Right ventricle myocardium inferior (tissue), 1 donor: ENCODE data around the gene ZGLP1. TPM values are rescaled to one million over a fixed set of nuclear protein-coding genes. Genes with fewer than 3 reads are reported as not detected.

ENCODE experiments used
- ATAC-seq: fragments of 200-7000 bp; cut with Tn5 transposase; one replicate; pipeline ENCODE4 v1.9.1; 2020; ENCODE audit warnings: mild to moderate bottlenecking, moderate library complexity
- DNase-seq: peaks from one replicate; pipeline ENCODE4 v3.0.0; 2021; ENCODE audit errors: missing footprints
- intact Hi-C: fragments of 100-400 bp; cut with DNase I; formaldehyde crosslinking; loops from one replicate; pipeline ENCODE4 v1.11.0; 2022
- total RNA-seq: library from RNA; stranded (reverse); fragmentation: NEBNext Ultra II Directional; extraction: Animal tissue kit (Norgen Biotek cat#: 25700); gene quantifications from one replicate; pipeline ENCODE4 v1.2.1, GENCODE V29; 2021
- donor health status: DM: no; HTN: yes; CAD: no; lungs with severe emphysema.

Gene ZGLP1
- total RNA-seq, 1 donor from 2014 or later, result 0.65 TPM

- peak; percentile 47 for ATAC-seq
- intact Hi-C loops, result no loop called here
- DNase-seq, result peak; percentile 74
Observed at GRCh38 chr19:10305139-10305806, 4.3 kb downstream of the ZGLP1 start.

GRCh38 chr19:10299545-10300458 lies 9.8 kb downstream of the ZGLP1 start:
- intact Hi-C loops, result no loop called here

GRCh38 chr19:10295847-10296591 lies 13.6 kb downstream of the ZGLP1 start:
- DNase-seq (peak; percentile 45), ATAC-seq (no peak)
- intact Hi-C loops, result no loop called here

More at GRCh38 chr19:10299545-10300458, 9.8 kb downstream of the ZGLP1 start:
- ATAC-seq (peak; percentile 28), DNase-seq (peak; percentile 57)

GRCh38 chr19:10295305-10295846 lies 14.2 kb downstream of the ZGLP1 start:
- intact Hi-C loops, result no loop called here
- DNase-seq, result peak; percentile 83
- no peak for ATAC-seq

GRCh38 chr19:10294368-10294697 lies 15.3 kb downstream of the ZGLP1 start:
- peak; percentile 32 for DNase-seq
- no peak for ATAC-seq

GRCh38 chr19:10293637-10294367 lies 15.8 kb downstream of the ZGLP1 start:
- ATAC-seq (no peak), DNase-seq (peak; percentile 37)
- intact Hi-C loops, result no loop called here

More at GRCh38 chr19:10294368-10294697, 15.3 kb downstream of the ZGLP1 start:
- intact Hi-C loops, result no loop called here

GRCh38 chr19:10292789-10293636 lies 16.6 kb downstream of the ZGLP1 start:
- DNase-seq, result peak; percentile 70
- ATAC-seq, result no peak
- intact Hi-C loops, result no loop called here

- ATAC-seq (peak; percentile 63), DNase-seq (peak; percentile 91)
- intact Hi-C loops, result no loop called here
Observed at GRCh38 chr19:10292206-10292788, 17.3 kb downstream of the ZGLP1 start.

GRCh38 chr19:10291554-10292205 lies 17.9 kb downstream of the ZGLP1 start:
- intact Hi-C loops, result no loop called here
- no peak for ATAC-seq
- DNase-seq, result no peak

GRCh38 chr19:10290876-10291553 lies 18.6 kb downstream of the ZGLP1 start:
- ATAC-seq, result peak; percentile 51

GRCh38 chr19:10290357-10290875 lies 19.2 kb downstream of the ZGLP1 start:
- ATAC-seq, result no peak
- peak; percentile 55 for DNase-seq
- intact Hi-C loops, result no loop called here

More at GRCh38 chr19:10290876-10291553, 18.6 kb downstream of the ZGLP1 start:
- DNase-seq, result peak; percentile 91
- intact Hi-C loops, result no loop called here

- intact Hi-C loops, result no loop called here
- ATAC-seq (no peak), DNase-seq (peak; percentile 65)
Observed at GRCh38 chr19:10289836-10290356, 19.7 kb downstream of the ZGLP1 start, which contains the start of gene ICAM5. Gene ICAM5, plus strand, starts transcription at chr19:10289952. Its CDS starts 92 bp downstream, at chr19:10290044.

- intact Hi-C loops, result no loop called here
- peak; percentile 75 for DNase-seq
- ATAC-seq, result no peak
Observed at GRCh38 chr19:10289167-10289835, 20.3 kb downstream of the ZGLP1 start.

GRCh38 chr19:10288662-10289166 lies 20.9 kb downstream of the ZGLP1 start:
- ATAC-seq, result no peak
- peak; percentile 67 for DNase-seq

More at GRCh38 chr19:10288662-10289166, 20.9 kb downstream of the ZGLP1 start:
- intact Hi-C loops, result no loop called here
